Coronary artery (tissue), 2 donors: ENCODE measurements around the gene COIL.

ENCODE experiments used
- DNase-seq: peaks from one replicate; pipeline ENCODE4 v3.0.0-alpha.2; 2017; ENCODE audit warnings: low spot score
- H3K27ac ChIP-seq, 2 donors: fragments of 200-600 bp; sonication (generic); one replicate each; pipeline ENCODE4 v1.5.1; 2016 to 2019
- H3K4me3 ChIP-seq: fragments of 200-600 bp; sonication (generic); 2 replicates; pipeline ENCODE4 v1.5.1; 2016; ENCODE audit warnings: mild to moderate bottlenecking, moderate library complexity
- CTCF ChIP-seq: fragments of 200-600 bp; sonication (generic); IDR thresholded peaks from one replicate; pipeline ENCODE4 v1.5.1; 2019; ENCODE audit warnings: antibody characterized with exemption

Gene COIL

GRCh38 chr17:57002904-57003303 lies 42.1 kb upstream of the COIL start:
- DNase-seq = peak; percentile 46
- Histone ChIP-seq H3K27ac (no peak overlapping the region), H3K4me3 (no peak overlapping the region)
- TF ChIP-seq CTCF = no peak

- no peak overlapping the region for H3K4me3 ChIP-seq
- DNase-seq = peak; percentile 7
- H3K27ac ChIP-seq = no peak overlapping the region
- TF ChIP-seq CTCF = no peak
Measured at GRCh38 chr17:57001541-57001940, 40.7 kb upstream of the COIL start.

DNA sequence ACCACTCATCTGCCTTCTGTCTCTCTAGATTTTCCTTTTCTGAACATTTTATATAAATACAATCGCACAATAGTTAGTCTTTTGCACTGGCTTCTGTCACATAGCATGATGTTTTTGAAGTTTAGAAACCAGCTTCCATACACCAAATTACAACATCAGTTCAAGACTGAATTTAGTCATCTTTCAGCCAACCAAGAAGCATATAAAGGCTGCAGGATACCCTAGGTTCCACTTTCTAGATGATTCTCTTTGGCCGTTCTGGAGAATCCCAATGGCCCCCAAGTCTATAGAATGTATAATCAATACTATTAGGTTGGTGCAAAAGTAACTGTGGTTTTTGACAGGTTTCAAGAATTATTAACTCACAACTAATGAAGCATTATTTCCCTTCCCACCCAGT lies 36.5 kb upstream of the COIL start:
- Histone ChIP-seq H3K27ac (no peak overlapping the region), H3K4me3 (no peak overlapping the region)
- DNase-seq = no peak
- TF ChIP-seq CTCF = no peak

DNA sequence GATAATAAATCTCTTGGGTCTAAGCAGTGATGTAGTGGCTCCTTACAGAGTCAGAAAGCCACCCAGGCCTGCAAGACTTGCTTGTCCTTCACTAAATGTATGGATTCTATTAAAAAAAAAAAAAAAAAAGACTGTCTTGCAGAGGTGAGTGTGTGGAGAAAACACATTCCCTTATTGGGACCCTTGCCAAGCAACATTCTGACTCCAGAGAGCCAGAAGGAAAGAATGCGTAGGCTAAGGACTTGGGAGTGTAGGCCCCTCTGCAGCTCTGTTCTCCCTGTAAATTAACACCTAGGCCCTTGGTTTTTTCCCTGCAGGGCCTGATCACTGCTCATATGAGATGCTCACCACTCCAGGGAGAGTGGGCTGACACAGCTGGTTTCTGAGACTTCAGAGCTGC lies 34.9 kb upstream of the COIL start:
- peak; percentile 11 for DNase-seq
- H3K27ac ChIP-seq = no peak overlapping the region
- TF ChIP-seq CTCF = no peak
- H3K4me3 ChIP-seq = no peak overlapping the region

DNA sequence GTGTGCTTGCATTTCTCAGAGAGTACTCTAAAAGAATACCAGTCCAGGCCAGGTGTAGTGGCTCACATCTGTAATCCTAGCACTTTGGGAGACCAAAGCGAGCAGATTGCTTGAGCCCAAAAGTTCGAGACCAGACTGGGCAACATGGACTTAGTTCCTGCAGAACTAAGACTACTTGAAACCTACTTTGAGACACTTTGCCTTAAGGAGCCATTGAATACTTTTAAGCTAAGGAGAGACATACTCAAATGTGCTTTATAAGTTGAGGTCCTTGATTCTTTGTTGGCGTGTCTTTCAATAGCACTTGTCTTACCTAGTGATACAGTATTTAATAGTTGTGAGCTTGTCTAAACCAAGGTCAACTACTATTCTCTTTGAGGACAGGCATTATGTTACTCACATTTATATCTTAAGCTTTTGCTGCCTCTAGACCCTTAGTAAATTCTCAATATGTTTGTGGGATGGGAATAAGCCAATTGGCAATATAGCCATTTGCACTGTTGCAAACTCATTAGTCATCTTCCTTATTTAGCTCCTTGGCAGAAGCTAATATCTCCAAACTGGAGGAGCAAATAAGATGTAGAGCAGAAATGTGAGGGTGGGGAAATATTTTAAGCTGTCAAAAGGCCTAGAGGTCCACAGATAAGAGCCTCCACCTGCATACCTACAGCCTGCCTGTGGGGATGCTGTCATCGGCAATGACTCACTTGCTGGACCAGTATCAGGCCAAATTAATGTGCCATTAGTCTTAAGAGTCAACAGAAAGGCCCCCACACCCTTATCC lies 33.4 kb upstream of the COIL start:
- no peak for TF ChIP-seq CTCF
- no peak for DNase-seq

GRCh38 chr17:56992364-56992763 lies 31.5 kb upstream of the COIL start:
- no peak for TF ChIP-seq CTCF
- DNase-seq = no peak
- Histone ChIP-seq H3K27ac (no peak overlapping the region), H3K4me3 (no peak overlapping the region)

More for the DNA sequence above, 33.4 kb upstream of the COIL start:
- Histone ChIP-seq H3K4me3 (no peak overlapping the region), H3K27ac (no peak overlapping the region)

GRCh38 chr17:56988901-56989572 lies 28.2 kb upstream of the COIL start:
- Histone ChIP-seq H3K4me3 (no peak overlapping the region), H3K27ac (no peak overlapping the region)
- no peak for TF ChIP-seq CTCF
- DNase-seq = no peak
